Measurements from ENCODE around the gene TBX6. TPM values are rescaled to one million over a fixed set of nuclear protein-coding genes. Genes with fewer than 3 reads are reported as not detected.

TBX6 gene
- total and polyA plus RNA-seq, 2 donors from 2014 or later, result 0.62 to 1.6 TPM

DNA sequence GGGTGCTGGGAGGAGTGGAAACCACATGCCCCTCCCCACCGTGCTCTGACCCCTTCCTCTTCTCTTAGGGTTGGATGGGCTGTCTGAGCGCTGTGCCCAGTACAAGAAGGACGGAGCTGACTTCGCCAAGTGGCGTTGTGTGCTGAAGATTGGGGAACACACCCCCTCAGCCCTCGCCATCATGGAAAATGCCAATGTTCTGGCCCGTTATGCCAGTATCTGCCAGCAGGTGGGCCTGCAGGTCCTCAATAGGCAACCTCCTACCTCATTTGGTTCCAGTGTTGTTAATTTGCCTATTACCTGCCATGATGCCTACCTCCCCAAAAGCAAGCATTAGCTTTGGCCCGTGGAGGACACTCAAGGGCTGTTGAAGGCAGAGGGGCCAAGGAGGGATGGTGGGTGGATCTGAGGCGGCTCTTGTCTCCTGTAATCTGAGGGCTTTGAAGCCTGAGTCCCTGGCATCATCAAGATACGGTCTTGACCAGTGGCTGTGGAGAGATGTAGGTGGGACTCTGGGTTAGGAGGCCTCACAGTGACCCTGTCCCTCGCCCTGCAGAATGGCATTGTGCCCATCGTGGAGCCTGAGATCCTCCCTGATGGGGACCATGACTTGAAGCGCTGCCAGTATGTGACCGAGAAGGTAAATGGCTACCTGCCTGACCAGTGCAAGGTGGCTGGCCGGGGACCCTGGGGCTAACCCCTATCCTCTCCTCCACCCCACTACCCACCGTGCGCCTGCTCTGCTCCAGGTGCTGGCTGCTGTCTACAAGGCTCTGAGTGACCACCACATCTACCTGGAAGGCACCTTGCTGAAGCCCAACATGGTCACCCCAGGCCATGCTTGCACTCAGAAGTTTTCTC lies 22.7 kb downstream of the TBX6 start:
- Histone ChIP-seq H3K9me3 (ENCODE audit: control insufficient read depth in 2 of 3, insufficient read depth in 1 of 3, low read length in 3 of 3) (no peaks in the 10 kb centered on the region), H3K27ac (ENCODE audit: low read depth in 2 of 2, low read length in 2 of 2) (peak overlapping the region in 1 of 2 donors; percentile 32), H3K27me3 (ENCODE audit: control insufficient read depth, insufficient read depth, low read length) (no peaks in the 10 kb centered on the region), H3K9ac (ENCODE audit: low read length in 3 of 3) (peak overlapping the region in 1 of 3 donors; percentile 42), H3K4me3 (ENCODE audit: low read length in 3 of 3) (peak overlapping the region in 1 of 3 donors; percentile 12), H3K4me1 (ENCODE audit: control insufficient read depth in 2 of 3, insufficient read depth in 2 of 3, low read depth in 1 of 3, low read length in 3 of 3) (peaks cover 0 to 32% (median 9%) of the 10 kb centered on the region in 3 donors), H3K36me3 (ENCODE audit: control insufficient read depth in 2 of 3, insufficient read depth in 3 of 3, low read length in 3 of 3) (peaks cover 11 to 52% (median 34%) of the 10 kb centered on the region in 3 donors)
- TF ChIP-seq CTCF (IDR thresholded peaks at IDR 0.05; ENCODE audit: borderline replicate concordance, extremely low read depth, insufficient read depth), result peak; percentile 15
- DNase-seq, result peak in 1 of 5 donors; percentile 38
- no peak for FAIRE-seq
- intact Hi-C loops (cut with DNase I), result no loop called here

GRCh38 chr16:30068333-30068732 lies 23.4 kb downstream of the TBX6 start:
- FAIRE-seq, result no peak
- peak overlapping the region in 1 of 2 donors; percentile 32 for H3K27ac ChIP-seq (ENCODE audit: low read depth in 2 of 2, low read length in 2 of 2)
- peaks cover 11 to 52% (median 34%) of the 10 kb centered on the region in 3 donors for H3K36me3 ChIP-seq (ENCODE audit: control insufficient read depth in 2 of 3, insufficient read depth in 3 of 3, low read length in 3 of 3)
- peak overlapping the region in 1 of 3 donors; percentile 42 for H3K9ac ChIP-seq (ENCODE audit: low read length in 3 of 3)
- peak overlapping the region in 1 of 3 donors; percentile 8 for H3K4me3 ChIP-seq (ENCODE audit: low read length in 3 of 3)
- H3K4me1 ChIP-seq (ENCODE audit: control insufficient read depth in 2 of 3, insufficient read depth in 2 of 3, low read depth in 1 of 3, low read length in 3 of 3), result peaks cover 0 to 39% (median 16%) of the 10 kb centered on the region in 3 donors
- no peaks in the 10 kb centered on the region for H3K27me3 ChIP-seq (ENCODE audit: control insufficient read depth, insufficient read depth, low read length)
- TF ChIP-seq CTCF (IDR thresholded peaks at IDR 0.05; ENCODE audit: borderline replicate concordance, extremely low read depth, insufficient read depth), result no peak
- intact Hi-C loops (cut with DNase I), result no loop called here
- DNase-seq, result no peak
- H3K9me3 ChIP-seq (ENCODE audit: control insufficient read depth in 2 of 3, insufficient read depth in 1 of 3, low read length in 3 of 3), result no peaks in the 10 kb centered on the region

DNA sequence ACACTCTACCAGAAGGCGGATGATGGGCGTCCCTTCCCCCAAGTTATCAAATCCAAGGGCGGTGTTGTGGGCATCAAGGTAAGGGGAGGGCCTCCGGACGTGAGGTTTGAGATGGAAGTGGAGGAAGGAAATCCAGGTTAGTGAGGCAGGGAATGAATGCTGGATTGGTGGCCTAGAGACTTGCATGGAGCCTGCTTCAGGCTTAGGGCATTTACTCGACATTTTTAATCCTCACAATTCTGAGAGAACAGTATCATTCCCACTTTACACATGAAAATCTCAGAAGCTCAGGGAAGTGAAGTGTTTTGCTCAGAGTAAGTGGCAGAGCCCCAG lies 24.2 kb downstream of the TBX6 start:
- peak overlapping the region in 2 of 3 donors; percentile 64 to 91 for H3K4me3 ChIP-seq (ENCODE audit: low read length in 3 of 3)
- FAIRE-seq, result no peak
- H3K4me1 ChIP-seq (ENCODE audit: control insufficient read depth in 2 of 3, insufficient read depth in 2 of 3, low read depth in 1 of 3, low read length in 3 of 3), result peaks cover 0 to 42% (median 18%) of the 10 kb centered on the region in 3 donors
- no peaks in the 10 kb centered on the region for H3K9me3 ChIP-seq (ENCODE audit: control insufficient read depth in 2 of 3, insufficient read depth in 1 of 3, low read length in 3 of 3)
- intact Hi-C loops (cut with DNase I), result no loop called here
- H3K27me3 ChIP-seq (ENCODE audit: control insufficient read depth, insufficient read depth, low read length), result no peaks in the 10 kb centered on the region
- TF ChIP-seq CTCF (IDR thresholded peaks at IDR 0.05; ENCODE audit: borderline replicate concordance, extremely low read depth, insufficient read depth), result no peak
- peak overlapping the region in 1 of 2 donors; percentile 99 for H3K27ac ChIP-seq (ENCODE audit: low read depth in 2 of 2, low read length in 2 of 2)
- no peak for DNase-seq
- peak overlapping the region in 1 of 3 donors; percentile 97 for H3K9ac ChIP-seq (ENCODE audit: low read length in 3 of 3)
- H3K36me3 ChIP-seq (ENCODE audit: control insufficient read depth in 2 of 3, insufficient read depth in 3 of 3, low read length in 3 of 3), result peaks cover 11 to 52% (median 34%) of the 10 kb centered on the region in 3 donors

Data from kidney (tissue), 14 donors.